ENCODE measurements around the gene SAPCD2.

GRCh38 chr9:137030006-137030405, 40.4 kb downstream of the SAPCD2 start:
- TF ChIP-seq CTCF (IDR thresholded peaks at IDR 0.05 in 8 of 11, conservative IDR thresholded peaks at IDR 0.05 in 3 of 11) (no peak), POLR2AphosphoS5 (IDR thresholded peaks at IDR 0.05) (no peak)

Measured in spleen (tissue), 7 donors.